Liver (tissue), 9 donors: ENCODE results near the gene CDCA4. TPM values are rescaled to one million over a fixed set of nuclear protein-coding genes. Genes with fewer than 3 reads are reported as not detected.

Experiments used
- DNase-seq: peaks from one replicate; pipeline ENCODE4 v3.0.0-alpha.2; 2017; ENCODE audit warnings: low spot score
- H3K27ac ChIP-seq, 2 donors: one replicate each; pipeline ENCODE4 v1.7.0; 2013; ENCODE audit warnings: inconsistent platforms in 2 of 2, low read length in 2 of 2, control low read depth in 1 of 2, low read depth in 1 of 2, mild to moderate bottlenecking in 1 of 2
- H3K27me3 ChIP-seq, 4 donors: one replicate each; pipeline versions ENCODE4 v1.6.1 to v1.7.0; 2013; ENCODE audit warnings: low read length in 3 of 4, inconsistent platforms in 1 of 4, mild to moderate bottlenecking in 1 of 4, moderate library complexity in 1 of 4; ENCODE audit not compliant: control insufficient read depth in 4 of 4, insufficient read depth in 4 of 4
- H3K36me3 ChIP-seq, 4 donors: one replicate each; pipeline versions ENCODE4 v1.6.1 to v1.7.0; 2013; ENCODE audit warnings: low read length in 3 of 4, mild to moderate bottlenecking in 3 of 4, low read depth in 1 of 4, moderate library complexity in 1 of 4; ENCODE audit not compliant: control insufficient read depth in 4 of 4, insufficient read depth in 3 of 4
- H3K4me1 ChIP-seq, 4 donors: one replicate each; pipeline versions ENCODE4 v1.6.1 to v1.7.0; 2013; ENCODE audit warnings: low read length in 3 of 4, mild to moderate bottlenecking in 3 of 4, moderate library complexity in 1 of 4; ENCODE audit not compliant: control insufficient read depth in 4 of 4, insufficient read depth in 4 of 4
- H3K4me3 ChIP-seq, 3 donors: one replicate each; pipeline versions ENCODE4 v1.6.1 to v1.7.0; 2013; ENCODE audit warnings: low read length in 3 of 3, control low read depth in 1 of 3, low read depth in 1 of 3, mild to moderate bottlenecking in 1 of 3
- H3K9ac ChIP-seq, 2 donors: one replicate each; pipeline ENCODE4 v1.7.0; 2013; ENCODE audit warnings: low read length in 2 of 2, mild to moderate bottlenecking in 2 of 2, moderate library complexity in 2 of 2, control low read depth in 1 of 2, low read depth in 1 of 2
- H3K9me3 ChIP-seq, 4 donors: one replicate each; pipeline versions ENCODE4 v1.6.1 to v1.7.0; 2013; ENCODE audit warnings: low read length in 3 of 4; ENCODE audit not compliant: control insufficient read depth in 4 of 4
- EGR1 ChIP-seq, 2 donors: IDR thresholded peaks; 2 replicates each; pipeline ENCODE4 v1.6.1; 2016 to 2018; ENCODE audit warnings: antibody characterized with exemption in 2 of 2, low read depth in 2 of 2
- FOXA1 ChIP-seq: IDR thresholded peaks from 2 replicates; pipeline ENCODE4 v1.6.1; 2016; ENCODE audit warnings: antibody characterized with exemption
- FOXA2 ChIP-seq: IDR thresholded peaks from 2 replicates; pipeline ENCODE4 v1.6.1; 2016; ENCODE audit warnings: antibody characterized with exemption
- GABPA ChIP-seq, 2 donors: IDR thresholded peaks in 1 of 2; conservative IDR thresholded peaks in 1 of 2; 2 replicates each; pipeline ENCODE4 v1.6.1; 2016; ENCODE audit warnings: antibody characterized with exemption in 2 of 2, mild to moderate bottlenecking in 1 of 2, moderate library complexity in 1 of 2
- HNF4A ChIP-seq, 2 donors: conservative IDR thresholded peaks; 2 replicates each; pipeline ENCODE4 v1.6.1; 2016; ENCODE audit warnings: antibody characterized with exemption in 2 of 2, mild to moderate bottlenecking in 2 of 2
- HNF4G ChIP-seq: IDR thresholded peaks from 2 replicates; pipeline ENCODE4 v1.6.1; 2016; ENCODE audit warnings: antibody characterized with exemption
- JUND ChIP-seq, 2 donors: IDR thresholded peaks; 2 replicates each; pipeline ENCODE4 v1.6.1; 2016; ENCODE audit warnings: antibody characterized with exemption in 2 of 2
- NR2F2 ChIP-seq: IDR thresholded peaks from 2 replicates; pipeline ENCODE4 v1.6.1; 2016; ENCODE audit warnings: antibody characterized with exemption
- RAD21 ChIP-seq, 2 donors: IDR thresholded peaks; 2 replicates each; pipeline ENCODE4 v1.6.1; 2016; ENCODE audit warnings: antibody characterized with exemption in 2 of 2, mild to moderate bottlenecking in 2 of 2
- RXRA ChIP-seq, 2 donors: IDR thresholded peaks; 2 replicates each; pipeline ENCODE4 v1.6.1; 2017 to 2018; ENCODE audit warnings: antibody characterized with exemption in 2 of 2, mild to moderate bottlenecking in 1 of 2
- SP1 ChIP-seq: IDR thresholded peaks from 2 replicates; pipeline ENCODE4 v1.6.1; 2018; ENCODE audit warnings: antibody characterized with exemption, mild to moderate bottlenecking
- TAF1 ChIP-seq: conservative IDR thresholded peaks from 2 replicates; pipeline ENCODE4 v1.6.1; 2016; ENCODE audit warnings: antibody characterized with exemption, mild to moderate bottlenecking
- YY1 ChIP-seq: IDR thresholded peaks from 2 replicates; pipeline ENCODE4 v1.6.1; 2016; ENCODE audit warnings: antibody characterized with exemption, mild to moderate bottlenecking
- WGBS: extraction: QIAGEN DNeasy Blood & Tissue Kit; methylation state at CpG from one replicate; pipeline ENCODE4 v1.1.7; 2013; 5-methylcytosine and 5-hydroxymethylcytosine counted together
- polyA plus RNA-seq, 2 donors: library from polyadenylated mRNA; stranded (reverse) in 1 of 2; unstranded in 1 of 2; fragments of 200-250 nt in 1 of 2; fragments of >200 nt in 1 of 2; fragmentation: Nextera tagmentation in 1 of 2; extraction: Ambion mirVana in 1 of 2; gene quantifications; one replicate each; pipeline versions ENCODE4 v1.2.1 to v1.2.3, GENCODE V29; 2013 to 2015
- total RNA-seq, 2 donors: library from RNA; depleted of rRNA; stranded (reverse); fragments of >200 nt; gene quantifications; one replicate each; pipeline ENCODE4 v1.2.3, GENCODE V29; 2014
- TF ChIP-seq, protein P1 (sequence below): IDR thresholded peaks from 2 replicates; pipeline ENCODE4 v1.6.1; 2016; ENCODE audit warnings: antibody characterized with exemption
- TF ChIP-seq, protein P2 (sequence below): IDR thresholded peaks from 2 replicates; pipeline ENCODE4 v1.6.1; 2016; ENCODE audit warnings: antibody characterized with exemption
- TF ChIP-seq, protein P3 (sequence below): IDR thresholded peaks from 2 replicates; pipeline ENCODE4 v1.6.1; 2016; ENCODE audit warnings: antibody characterized with exemption, mild to moderate bottlenecking
- TF ChIP-seq, protein P4 (sequence below): fragments of 150-350 bp; IDR thresholded peaks from 2 replicates; pipeline ENCODE4 v1.5.1; 2017; ENCODE audit warnings: improper control_type of control experiment, low read depth, low read length; ENCODE audit not compliant: missing input control
- donor health status: healthy.
- donor health status: healthy.
- donor health status: healthy.
- donor health status: healthy.
- donor health status: healthy.

CDCA4 gene
- total and polyA plus RNA-seq, 4 donors, result 1.2 to 34.5 (median 2.7) TPM

DNA sequence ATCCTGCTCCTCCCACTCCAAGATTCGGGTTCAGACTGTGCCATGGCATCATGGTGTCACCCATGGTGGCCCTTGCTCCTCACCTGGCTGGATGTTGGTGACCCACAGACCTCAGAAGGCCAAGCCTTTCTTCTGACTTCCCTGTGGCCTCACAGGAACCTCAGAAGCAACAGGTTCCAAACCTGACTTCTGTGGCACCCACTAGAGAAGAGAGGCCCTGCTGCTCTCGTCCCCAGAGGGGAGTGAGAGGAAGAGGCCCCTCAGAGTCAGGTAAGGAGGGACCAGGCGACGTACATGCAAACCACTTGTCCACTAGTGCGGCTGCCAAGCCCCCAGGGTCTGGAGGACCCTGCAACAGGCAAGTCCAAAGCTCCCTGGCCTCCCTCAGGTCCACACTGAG is 24.9 kb downstream of the CDCA4 start:
- Histone ChIP-seq H3K4me3 (no peak overlapping the region), H3K9me3 (no peaks in the 10 kb centered on the region), H3K27ac (no peak overlapping the region), H3K36me3 (peaks cover 0 to 10% (median 3%) of the 10 kb centered on the region in 4 donors), H3K27me3 (no peaks in the 10 kb centered on the region), H3K4me1 (no peaks in the 10 kb centered on the region), H3K9ac (no peak overlapping the region)
- 94% methylated on average over 5 of the region's 5 CpGs for WGBS
- TF ChIP-seq GABPA (IDR thresholded peaks at IDR 0.05 in 1 of 2, conservative IDR thresholded peaks at IDR 0.05 in 1 of 2) (no peak), SP1 (no peak), RAD21 (IDR thresholded peaks at IDR 0.05) (no peak), NR2F2 (no peak), YY1 (no peak), TAF1 (no peak), JUND (IDR thresholded peaks at IDR 0.05) (no peak), FOXA1 (no peak), HNF4A (conservative IDR thresholded peaks at IDR 0.05) (no peak), EGR1 (IDR thresholded peaks at IDR 0.05; ENCODE audit: low read depth in 2 of 2) (no peak), RXRA (IDR thresholded peaks at IDR 0.05) (no peak), HNF4G (no peak), FOXA2 (no peak)
- TF ChIP-seq, protein P1, sequence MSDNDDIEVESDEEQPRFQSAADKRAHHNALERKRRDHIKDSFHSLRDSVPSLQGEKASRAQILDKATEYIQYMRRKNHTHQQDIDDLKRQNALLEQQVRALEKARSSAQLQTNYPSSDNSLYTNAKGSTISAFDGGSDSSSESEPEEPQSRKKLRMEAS, result no peak
- TF ChIP-seq, protein P2, sequence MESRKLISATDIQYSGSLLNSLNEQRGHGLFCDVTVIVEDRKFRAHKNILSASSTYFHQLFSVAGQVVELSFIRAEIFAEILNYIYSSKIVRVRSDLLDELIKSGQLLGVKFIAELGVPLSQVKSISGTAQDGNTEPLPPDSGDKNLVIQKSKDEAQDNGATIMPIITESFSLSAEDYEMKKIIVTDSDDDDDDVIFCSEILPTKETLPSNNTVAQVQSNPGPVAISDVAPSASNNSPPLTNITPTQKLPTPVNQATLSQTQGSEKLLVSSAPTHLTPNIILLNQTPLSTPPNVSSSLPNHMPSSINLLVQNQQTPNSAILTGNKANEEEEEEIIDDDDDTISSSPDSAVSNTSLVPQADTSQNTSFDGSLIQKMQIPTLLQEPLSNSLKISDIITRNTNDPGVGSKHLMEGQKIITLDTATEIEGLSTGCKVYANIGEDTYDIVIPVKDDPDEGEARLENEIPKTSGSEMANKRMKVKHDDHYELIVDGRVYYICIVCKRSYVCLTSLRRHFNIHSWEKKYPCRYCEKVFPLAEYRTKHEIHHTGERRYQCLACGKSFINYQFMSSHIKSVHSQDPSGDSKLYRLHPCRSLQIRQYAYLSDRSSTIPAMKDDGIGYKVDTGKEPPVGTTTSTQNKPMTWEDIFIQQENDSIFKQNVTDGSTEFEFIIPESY, result no peak
- TF ChIP-seq, protein P3, sequence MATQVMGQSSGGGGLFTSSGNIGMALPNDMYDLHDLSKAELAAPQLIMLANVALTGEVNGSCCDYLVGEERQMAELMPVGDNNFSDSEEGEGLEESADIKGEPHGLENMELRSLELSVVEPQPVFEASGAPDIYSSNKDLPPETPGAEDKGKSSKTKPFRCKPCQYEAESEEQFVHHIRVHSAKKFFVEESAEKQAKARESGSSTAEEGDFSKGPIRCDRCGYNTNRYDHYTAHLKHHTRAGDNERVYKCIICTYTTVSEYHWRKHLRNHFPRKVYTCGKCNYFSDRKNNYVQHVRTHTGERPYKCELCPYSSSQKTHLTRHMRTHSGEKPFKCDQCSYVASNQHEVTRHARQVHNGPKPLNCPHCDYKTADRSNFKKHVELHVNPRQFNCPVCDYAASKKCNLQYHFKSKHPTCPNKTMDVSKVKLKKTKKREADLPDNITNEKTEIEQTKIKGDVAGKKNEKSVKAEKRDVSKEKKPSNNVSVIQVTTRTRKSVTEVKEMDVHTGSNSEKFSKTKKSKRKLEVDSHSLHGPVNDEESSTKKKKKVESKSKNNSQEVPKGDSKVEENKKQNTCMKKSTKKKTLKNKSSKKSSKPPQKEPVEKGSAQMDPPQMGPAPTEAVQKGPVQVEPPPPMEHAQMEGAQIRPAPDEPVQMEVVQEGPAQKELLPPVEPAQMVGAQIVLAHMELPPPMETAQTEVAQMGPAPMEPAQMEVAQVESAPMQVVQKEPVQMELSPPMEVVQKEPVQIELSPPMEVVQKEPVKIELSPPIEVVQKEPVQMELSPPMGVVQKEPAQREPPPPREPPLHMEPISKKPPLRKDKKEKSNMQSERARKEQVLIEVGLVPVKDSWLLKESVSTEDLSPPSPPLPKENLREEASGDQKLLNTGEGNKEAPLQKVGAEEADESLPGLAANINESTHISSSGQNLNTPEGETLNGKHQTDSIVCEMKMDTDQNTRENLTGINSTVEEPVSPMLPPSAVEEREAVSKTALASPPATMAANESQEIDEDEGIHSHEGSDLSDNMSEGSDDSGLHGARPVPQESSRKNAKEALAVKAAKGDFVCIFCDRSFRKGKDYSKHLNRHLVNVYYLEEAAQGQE, result no peak
- DNase-seq, result no peak

DNA sequence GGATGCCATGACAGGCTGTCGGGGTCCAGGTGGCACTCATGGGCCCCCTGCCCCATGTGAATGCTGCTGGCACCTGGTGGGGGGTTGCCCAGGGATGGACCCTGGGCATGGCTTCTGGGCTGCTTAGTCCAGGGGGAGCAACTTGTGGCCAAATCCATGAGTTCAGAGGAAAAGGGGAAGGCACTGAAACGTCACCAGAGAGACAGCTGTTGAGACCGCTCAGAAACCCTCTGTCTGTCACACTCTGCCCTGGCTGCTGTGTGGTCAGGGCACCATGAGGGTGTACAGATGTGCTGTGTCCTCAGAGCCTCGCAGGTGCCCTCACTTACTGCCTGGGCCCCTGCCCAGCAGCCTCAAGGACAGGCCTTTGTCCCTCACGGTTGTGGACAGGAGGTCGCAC is 25.9 kb downstream of the CDCA4 start:
- no peak for TF ChIP-seq RAD21 (IDR thresholded peaks at IDR 0.05)
- no peak for TF ChIP-seq JUND (IDR thresholded peaks at IDR 0.05)
- TF ChIP-seq, protein P1, result no peak
- no peak for TF ChIP-seq HNF4G
- TF ChIP-seq, protein P4, sequence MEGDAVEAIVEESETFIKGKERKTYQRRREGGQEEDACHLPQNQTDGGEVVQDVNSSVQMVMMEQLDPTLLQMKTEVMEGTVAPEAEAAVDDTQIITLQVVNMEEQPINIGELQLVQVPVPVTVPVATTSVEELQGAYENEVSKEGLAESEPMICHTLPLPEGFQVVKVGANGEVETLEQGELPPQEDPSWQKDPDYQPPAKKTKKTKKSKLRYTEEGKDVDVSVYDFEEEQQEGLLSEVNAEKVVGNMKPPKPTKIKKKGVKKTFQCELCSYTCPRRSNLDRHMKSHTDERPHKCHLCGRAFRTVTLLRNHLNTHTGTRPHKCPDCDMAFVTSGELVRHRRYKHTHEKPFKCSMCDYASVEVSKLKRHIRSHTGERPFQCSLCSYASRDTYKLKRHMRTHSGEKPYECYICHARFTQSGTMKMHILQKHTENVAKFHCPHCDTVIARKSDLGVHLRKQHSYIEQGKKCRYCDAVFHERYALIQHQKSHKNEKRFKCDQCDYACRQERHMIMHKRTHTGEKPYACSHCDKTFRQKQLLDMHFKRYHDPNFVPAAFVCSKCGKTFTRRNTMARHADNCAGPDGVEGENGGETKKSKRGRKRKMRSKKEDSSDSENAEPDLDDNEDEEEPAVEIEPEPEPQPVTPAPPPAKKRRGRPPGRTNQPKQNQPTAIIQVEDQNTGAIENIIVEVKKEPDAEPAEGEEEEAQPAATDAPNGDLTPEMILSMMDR, result no peak
- TF ChIP-seq, protein P2, result no peak
- no peak for TF ChIP-seq YY1
- no peak for TF ChIP-seq FOXA2
- no peak for TF ChIP-seq SP1
- no peak for TF ChIP-seq RXRA (IDR thresholded peaks at IDR 0.05)
- TF ChIP-seq NR2F2, result no peak
- H3K36me3 ChIP-seq, result peaks cover 0 to 10% (median 3%) of the 10 kb centered on the region in 4 donors
- WGBS, result 90% methylated on average over 6 of the region's 6 CpGs

More for the DNA sequence above, 25.9 kb downstream of the CDCA4 start:
- H3K4me3 ChIP-seq, result no peak overlapping the region
- no peaks in the 10 kb centered on the region for H3K27me3 ChIP-seq
- H3K9ac ChIP-seq, result no peak overlapping the region
- H3K27ac ChIP-seq, result no peak overlapping the region
- no peaks in the 10 kb centered on the region for H3K4me1 ChIP-seq
- H3K9me3 ChIP-seq, result no peaks in the 10 kb centered on the region
- DNase-seq, result no peak
